GM19351 (cell line): Measurements from ENCODE around the gene LIMK2.
"Not testable (repeated sequence)": the region's sequence is repeated elsewhere in the genome, so short reads cannot be mapped to it uniquely, and the experiment has no call there.

Experiments used
- ATAC-seq: cut with Tn5 transposase; IDR thresholded peaks from one replicate; pipeline ENCODE4 v1.9.1; 2021; ENCODE audit warnings: mild to moderate bottlenecking, moderate library complexity; ENCODE audit not compliant: unreplicated experiment

Gene LIMK2

GRCh38 chr22:31241936-31242335, 29.8 kb downstream of the LIMK2 start:
- no peak for ATAC-seq

GRCh38 chr22:31243339-31244045, 31.4 kb downstream of the LIMK2 start:
- ATAC-seq = no peak

- ATAC-seq = no peak
Observed at GRCh38 chr22:31244046-31244942, 32.2 kb downstream of the LIMK2 start.

- ATAC-seq = no peak
Observed at GRCh38 chr22:31244943-31245451, 32.9 kb downstream of the LIMK2 start.

GRCh38 chr22:31245998-31246397, 33.9 kb downstream of the LIMK2 start:
- not testable (repeated sequence) for ATAC-seq

GRCh38 chr22:31246687-31247086, 34.6 kb downstream of the LIMK2 start:
- ATAC-seq = no peak

- no peak for ATAC-seq
Observed at GRCh38 chr22:31247726-31248125, 35.6 kb downstream of the LIMK2 start.

- ATAC-seq = no peak
Observed at GRCh38 chr22:31248138-31248745, 36.1 kb downstream of the LIMK2 start.

- no peak for ATAC-seq
Observed at GRCh38 chr22:31248965-31249958, 37.2 kb downstream of the LIMK2 start.

- ATAC-seq = no peak
Observed at GRCh38 chr22:31250740-31251600, 38.9 kb downstream of the LIMK2 start.

GRCh38 chr22:31253949-31254348, 41.9 kb downstream of the LIMK2 start:
- no peak for ATAC-seq

GRCh38 chr22:31259798-31260473, 47.8 kb downstream of the LIMK2 start:
- ATAC-seq = no peak

GRCh38 chr22:31260474-31260856, 48.4 kb downstream of the LIMK2 start:
- ATAC-seq = no peak

GRCh38 chr22:31262312-31263133, 50.4 kb downstream of the LIMK2 start:
- no peak for ATAC-seq

- no peak for ATAC-seq
Observed at GRCh38 chr22:31263896-31264640, 52.0 kb downstream of the LIMK2 start.

- ATAC-seq = no peak
Observed at GRCh38 chr22:31268281-31268680, 56.2 kb downstream of the LIMK2 start.

- ATAC-seq = no peak
Observed at GRCh38 chr22:31269892-31270579, 57.9 kb downstream of the LIMK2 start.
